T47D (cell line): ENCODE results near the gene SAAL1.

Source experiments
- DNase-seq, 2 experiments: peaks; one replicate each; pipeline versions ENCODE4 v3.0.0 to v3.0.0-alpha.2; 2011 to 2012; ENCODE audit warnings: low read depth in 1 of 2, low spot score in 1 of 2
- JUND ChIP-seq: IDR thresholded peaks from 2 replicates; pipeline ENCODE4 v1.6.1; 2012; ENCODE audit warnings: low read depth
- in situ Hi-C: cut with HindIII; loops from 2 replicates; pipeline ENCODE4 v1.10.0; 2016; ENCODE audit warnings: low sequenced_read_pairs, low pct_unique_long_range_greater_than_20kb

Gene SAAL1

GRCh38 chr11:18067372-18067771 lies 38.5 kb downstream of the SAAL1 start:
- no peak for TF ChIP-seq JUND
- in situ Hi-C loops, result no loop called here
- DNase-seq, result no peak

DNA sequence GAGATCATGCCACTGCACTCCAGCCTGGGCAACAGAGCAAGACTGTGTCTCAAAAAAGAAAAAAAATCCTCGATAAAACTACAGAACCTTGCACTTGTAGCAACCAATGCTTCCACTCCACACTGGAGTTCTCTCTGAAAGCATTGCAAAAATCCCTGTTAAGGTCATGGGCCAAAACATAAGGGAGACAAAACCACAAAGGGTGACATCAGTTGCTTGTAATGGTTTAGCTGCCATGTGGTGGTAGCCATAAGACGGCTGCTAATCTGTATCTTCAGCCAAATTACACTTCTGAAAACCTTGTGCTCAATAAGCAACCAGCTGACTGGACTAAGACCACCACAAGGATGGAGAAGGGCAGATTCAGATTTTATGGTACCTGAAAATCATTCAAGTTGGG lies 39.3 kb downstream of the SAAL1 start:
- DNase-seq, result no peak
- in situ Hi-C loops, result no loop called here
- TF ChIP-seq JUND, result no peak

- in situ Hi-C loops, result no loop called here
- TF ChIP-seq JUND, result no peak
- DNase-seq, result peak in 1 of 2 experiments; percentile 9
Measured at GRCh38 chr11:18065572-18065971, 40.3 kb downstream of the SAAL1 start.

- no peak for DNase-seq
- no peak for TF ChIP-seq JUND
- in situ Hi-C loops, result no loop called here
Measured at GRCh38 chr11:18064450-18065054, 41.3 kb downstream of the SAAL1 start.

DNA sequence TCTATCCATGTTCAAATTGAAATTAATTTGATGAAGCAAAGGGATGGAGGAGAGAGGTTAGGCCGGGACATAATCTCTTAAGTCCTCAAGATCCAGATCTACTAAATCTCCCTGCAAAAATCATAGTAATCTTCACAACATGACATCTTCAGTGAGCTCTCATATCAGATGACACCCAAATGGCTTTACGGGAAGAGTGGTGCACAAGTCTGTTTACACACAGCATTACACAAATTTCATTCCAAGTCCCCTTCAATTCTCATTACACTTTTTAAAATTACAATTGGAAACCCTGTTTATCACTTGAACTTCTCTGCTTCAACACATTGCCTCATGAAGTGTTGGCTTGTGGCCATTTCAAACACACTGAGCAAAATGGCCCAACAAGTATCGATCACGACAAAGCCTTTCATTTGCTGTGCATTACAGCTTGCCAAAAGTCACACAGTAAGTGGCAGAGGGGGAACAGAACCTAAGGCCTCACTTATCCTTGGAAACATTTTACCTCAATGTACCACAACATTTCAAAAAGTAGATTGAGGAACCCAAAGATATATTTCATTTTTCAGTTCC lies 41.9 kb downstream of the SAAL1 start:
- in situ Hi-C loops, result no loop called here
- TF ChIP-seq JUND, result no peak
- no peak for DNase-seq

- peak in 1 of 2 experiments; percentile 78 for DNase-seq
- TF ChIP-seq JUND, result no peak
- in situ Hi-C loops, result no loop called here
Measured at GRCh38 chr11:18063125-18063524, 42.8 kb downstream of the SAAL1 start.

DNA sequence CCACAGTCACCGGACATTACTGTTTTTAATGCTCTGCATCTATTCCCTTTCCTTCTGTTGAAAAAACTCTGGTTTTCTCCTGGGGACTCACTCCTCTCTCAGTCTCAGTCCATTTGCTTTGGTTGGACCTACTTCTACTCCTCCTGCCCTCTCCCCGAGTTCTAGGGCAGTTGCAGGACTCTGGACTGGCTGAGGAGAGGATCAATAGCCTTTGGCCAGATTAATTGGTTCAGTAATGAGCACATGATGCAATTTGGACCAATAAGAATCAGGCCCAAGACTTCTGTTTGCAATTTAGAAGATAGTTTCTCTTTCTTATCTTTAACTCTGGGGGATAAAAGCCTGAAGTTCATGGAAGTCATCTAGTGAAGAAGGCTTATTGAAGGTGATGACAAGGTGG lies 44.5 kb downstream of the SAAL1 start:
- in situ Hi-C loops, result no loop called here
- no peak for TF ChIP-seq JUND
- no peak for DNase-seq

- no peak for TF ChIP-seq JUND
- in situ Hi-C loops, result no loop called here
- no peak for DNase-seq
Measured at GRCh38 chr11:18056561-18057181, 49.2 kb downstream of the SAAL1 start.

- in situ Hi-C loops, result no loop called here
- no peak for TF ChIP-seq JUND
- DNase-seq, result no peak
Measured at GRCh38 chr11:18054511-18055103, 51.3 kb downstream of the SAAL1 start.

DNA sequence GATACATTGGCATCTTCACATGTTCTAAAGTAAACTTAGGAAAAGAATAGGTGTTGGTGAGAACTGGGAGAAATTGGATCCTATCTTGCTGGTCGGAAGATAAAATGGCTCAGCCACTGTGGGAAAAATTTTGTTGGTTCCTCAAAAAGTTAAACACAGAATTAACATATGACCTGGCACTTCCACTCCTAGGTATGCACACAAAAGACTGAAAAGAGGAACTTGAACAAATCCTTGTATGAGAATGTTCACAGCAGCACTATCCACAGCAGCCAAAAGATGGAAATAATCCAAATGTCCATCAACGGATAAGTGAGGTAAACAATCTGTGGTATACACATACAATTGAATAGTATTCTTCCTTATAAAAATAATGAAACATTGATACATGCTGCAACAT lies 55.0 kb downstream of the SAAL1 start:
- no peak for TF ChIP-seq JUND
- in situ Hi-C loops, result no loop called here
- DNase-seq, result no peak

GRCh38 chr11:18046116-18046777 lies 59.6 kb downstream of the SAAL1 start, which contains the start of gene TPH1:
TSS of gene TPH1 (minus strand) at chr11:18046269. CDS start at chr11:18040762, 5,507 bp downstream.
- in situ Hi-C loops, result no loop called here
- TF ChIP-seq JUND, result no peak
- DNase-seq, result peak in 1 of 2 experiments; percentile 6

DNA sequence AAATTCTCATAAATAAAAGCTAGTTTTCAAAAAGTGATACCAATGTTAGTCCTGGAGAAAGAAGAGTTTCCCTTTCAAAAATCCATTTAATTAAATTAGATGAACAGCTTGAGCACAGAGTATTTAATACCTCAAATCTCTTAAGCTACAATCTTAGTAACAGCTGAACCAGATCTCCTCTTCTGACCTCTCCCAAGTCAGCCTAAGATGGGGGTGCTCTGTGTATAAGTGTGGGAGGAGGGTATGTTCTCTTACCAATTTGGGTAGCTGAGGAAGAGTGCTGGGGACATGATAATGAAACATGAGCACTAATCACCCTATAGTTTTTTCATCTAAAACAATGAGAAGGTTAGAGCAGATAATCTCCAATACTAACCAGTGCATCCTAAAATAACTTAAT lies 69.4 kb downstream of the SAAL1 start:
- no peak for DNase-seq
- in situ Hi-C loops, result no loop called here
- TF ChIP-seq JUND, result no peak
